H1 (cell line): Measurements from ENCODE around the gene ALDH1A3. TPM values are rescaled to one million over a fixed set of nuclear protein-coding genes. Genes with fewer than 3 reads are reported as not detected.
"Not testable (repeated sequence)": the region's sequence is repeated elsewhere in the genome, so short reads cannot be mapped to it uniquely, and the experiment has no call there.

Experiments used
- CTCF ChIA-PET: fragments of 300-600 bp; sonication (Branson Sonifier 250); formaldehyde crosslinking; loops from one replicate; lab custom pipeline; 2021; ENCODE audit not compliant: partially characterized antibody; lab: Charles Lee
- POLR2A ChIA-PET: fragments of 300-600 bp; sonication (Branson Sonifier 250); formaldehyde crosslinking; loops from one replicate; lab custom pipeline; 2021; ENCODE audit warnings: inconsistent platforms; ENCODE audit not compliant: partially characterized antibody; lab: Charles Lee
- DNase-seq, 2 experiments: peaks; one replicate each; pipeline versions ENCODE4 v3.0.0 to v3.0.0-alpha.2; 2010 to 2022; ENCODE audit warnings: low spot score in 2 of 2, low read depth in 1 of 2, mixed read lengths in 1 of 2
- FAIRE-seq: peaks from 2 replicates; lab custom pipeline; 2011; peaks lifted over from hg19 to GRCh38; lab: Jason Lieb, UNC
- H2AFZ ChIP-seq: 2 replicates; pipeline ENCODE4 v1.8.1; 2012; ENCODE audit warnings: low read length, inconsistent platforms
- H2AK5ac ChIP-seq: 2 replicates; pipeline ENCODE4 v1.6.1; 2013; ENCODE audit warnings: low read depth, low read length
- H2BK120ac ChIP-seq: replicated peaks from 2 replicates; pipeline ENCODE3; 2013; ENCODE audit warnings: low read depth, low read length, inconsistent platforms
- H2BK12ac ChIP-seq: 2 replicates; pipeline ENCODE4 v1.6.1; 2013; ENCODE audit warnings: low read depth, low read length
- H2BK15ac ChIP-seq: 2 replicates; pipeline ENCODE4 v1.6.1; 2013; ENCODE audit warnings: low read length
- H2BK20ac ChIP-seq: 2 replicates; pipeline ENCODE4 v1.6.1; 2013; ENCODE audit warnings: low read length
- H2BK5ac ChIP-seq: 2 replicates; pipeline ENCODE4 v1.6.1; 2013; ENCODE audit warnings: low read depth, low read length
- H3K14ac ChIP-seq: 2 replicates; pipeline ENCODE4 v1.6.1; 2013; ENCODE audit warnings: inconsistent platforms; ENCODE audit not compliant: insufficient read length
- H3K18ac ChIP-seq: 2 replicates; pipeline ENCODE4 v1.6.1; 2013; ENCODE audit warnings: low read length; ENCODE audit errors: extremely low read depth
- H3K23ac ChIP-seq: 2 replicates; pipeline ENCODE4 v1.6.1; 2013; ENCODE audit warnings: inconsistent platforms; ENCODE audit not compliant: insufficient read length
- H3K23me2 ChIP-seq: 2 replicates; pipeline ENCODE4 v1.6.1; 2013; ENCODE audit warnings: low read depth, low read length
- H3K27ac ChIP-seq: 2 replicates; pipeline ENCODE4 v1.6.1; 2011; ENCODE audit warnings: low read depth, low read length, inconsistent platforms
- H3K27me3 ChIP-seq, 4 experiments: replicated peaks in 1 of 4; 1 replicate in 1 of 4; 2 replicates in 3 of 4; pipeline versions ENCODE4 v1.6.1 to v1.8.1; 2011 to 2013; ENCODE audit warnings: low read length in 3 of 4, mild to moderate bottlenecking in 3 of 4, inconsistent platforms in 2 of 4, mixed read lengths in 2 of 4, moderate library complexity in 1 of 4; ENCODE audit not compliant: control insufficient read depth in 3 of 4, insufficient read depth in 3 of 4; ENCODE audit errors: extremely low read depth in 1 of 4
- H3K36me3 ChIP-seq, 4 experiments: 2 replicates each; pipeline versions ENCODE4 v1.6.1 to v1.8.1; 2011 to 2013; ENCODE audit warnings: mild to moderate bottlenecking in 4 of 4, low read length in 3 of 4, moderate library complexity in 2 of 4, control low read depth in 1 of 4, inconsistent platforms in 1 of 4; ENCODE audit not compliant: insufficient read depth in 4 of 4, control insufficient read depth in 2 of 4
- H3K4ac ChIP-seq: replicated peaks from 2 replicates; pipeline ENCODE3; 2013; ENCODE audit warnings: low read length, low read depth, mixed read lengths, inconsistent platforms; ENCODE audit not compliant: insufficient read length
- H3K4me1 ChIP-seq, 4 experiments: replicated peaks in 1 of 4; 1 replicate in 1 of 4; 2 replicates in 3 of 4; pipeline versions ENCODE4 v1.6.1 to v1.8.1; 2011 to 2013; ENCODE audit warnings: low read length in 3 of 4, inconsistent platforms in 2 of 4, mixed read lengths in 1 of 4; ENCODE audit not compliant: insufficient read depth in 4 of 4, control insufficient read depth in 3 of 4
- H3K4me2 ChIP-seq, 2 experiments: 2 replicates each; pipeline versions ENCODE4 v1.6.1 to v1.8.1; 2011 to 2013; ENCODE audit warnings: low read depth in 2 of 2, low read length in 2 of 2, control low read depth in 1 of 2, inconsistent platforms in 1 of 2, mild to moderate bottlenecking in 1 of 2; ENCODE audit not compliant: insufficient read depth in 1 of 2
- H3K4me3 ChIP-seq, 4 experiments: fragments of 200-600, 300-600 bp in 1 of 4; sonication (generic), shearing (Covaris generic), sonication (Bioruptor Twin) in 1 of 4; 2 replicates each; pipeline versions ENCODE4 v1.5.1 to v1.8.1; 2011 to 2016; ENCODE audit warnings: low read length in 4 of 4, low read depth in 3 of 4, control low read depth in 2 of 4, inconsistent platforms in 2 of 4, mild to moderate bottlenecking in 2 of 4, mixed read lengths in 1 of 4, moderate library complexity in 1 of 4; ENCODE audit not compliant: insufficient read depth in 2 of 4; ENCODE audit errors: extremely low read depth in 1 of 4
- H3K56ac ChIP-seq: replicated peaks from 2 replicates; pipeline ENCODE3; 2013; ENCODE audit warnings: low read depth, mild to moderate bottlenecking, mixed read lengths, low read length, inconsistent platforms; ENCODE audit not compliant: insufficient read length
- H3K79me1 ChIP-seq: 2 replicates; pipeline ENCODE4 v1.6.1; 2013; ENCODE audit warnings: low read depth, low read length, control low read depth
- H3K79me2 ChIP-seq, 2 experiments: 2 replicates each; pipeline versions ENCODE4 v1.6.1 to v1.8.1; 2012 to 2013; ENCODE audit warnings: low read length in 2 of 2, mild to moderate bottlenecking in 2 of 2, inconsistent platforms in 1 of 2; ENCODE audit not compliant: insufficient read depth in 2 of 2, control insufficient read depth in 1 of 2
- H3K9ac ChIP-seq, 4 experiments: replicated peaks in 1 of 4; 1 replicate in 1 of 4; 2 replicates in 3 of 4; pipeline versions ENCODE4 v1.6.1 to v1.8.1; 2011 to 2013; ENCODE audit warnings: low read depth in 3 of 4, low read length in 3 of 4, control low read depth in 2 of 4, mild to moderate bottlenecking in 2 of 4, moderate library complexity in 2 of 4, inconsistent platforms in 1 of 4; ENCODE audit errors: extremely low read depth in 1 of 4
- H3K9me3 ChIP-seq, 2 experiments: 2 replicates each; pipeline versions ENCODE4 v1.6.1 to v1.8.1; 2012 to 2013; ENCODE audit warnings: mild to moderate bottlenecking in 2 of 2, moderate library complexity in 2 of 2, control low read depth in 1 of 2, inconsistent platforms in 1 of 2, low read depth in 1 of 2, low read length in 1 of 2, mixed read lengths in 1 of 2; ENCODE audit not compliant: insufficient read depth in 2 of 2
- H4K20me1 ChIP-seq, 2 experiments: replicated peaks in 1 of 2; 2 replicates each; pipeline versions ENCODE3 to v1.8.1; 2011 to 2013; ENCODE audit warnings: inconsistent platforms in 2 of 2, low read length in 2 of 2, mild to moderate bottlenecking in 1 of 2; ENCODE audit not compliant: insufficient read depth in 2 of 2, control insufficient read depth in 1 of 2
- H4K5ac ChIP-seq: 2 replicates; pipeline ENCODE4 v1.6.1; 2013; ENCODE audit warnings: low read length, low read depth, mixed read lengths, inconsistent platforms; ENCODE audit not compliant: insufficient read length
- H4K8ac ChIP-seq: 2 replicates; pipeline ENCODE4 v1.8.0; 2013; ENCODE audit warnings: mild to moderate bottlenecking, moderate library complexity, low read length, inconsistent platforms; ENCODE audit not compliant: insufficient read depth; ENCODE audit errors: extremely low read depth
- H4K91ac ChIP-seq: replicated peaks from 2 replicates; pipeline ENCODE3; 2013; ENCODE audit warnings: low read length, mixed read lengths, inconsistent platforms; ENCODE audit not compliant: insufficient read length
- WGBS, 2 experiments: shearing (Covaris generic) in 1 of 2; methylation state at CpG; one replicate each; pipeline versions ENCODE4 v1.1.6 to v1.1.7; 2013 to 2015; ENCODE audit warnings: low lambda C conversion rate in 2 of 2, mixed read lengths in 2 of 2, inconsistent platforms in 1 of 2, low coverage in 1 of 2, missing lambda C conversion rate in 1 of 2; ENCODE audit not compliant: insufficient replicate concordance in 2 of 2, insufficient coverage in 1 of 2, insufficient read length in 1 of 2; ENCODE audit errors: extremely low coverage in 1 of 2, missing lambda C conversion rate in 1 of 2; 5-methylcytosine and 5-hydroxymethylcytosine counted together
- polyA plus RNA-seq, 7 experiments: library from polyadenylated mRNA; depleted of rRNA in 3 of 7; stranded (reverse) in 5 of 7; unstranded in 2 of 7; fragments of >200 nt in 5 of 7; fragments of 200-250 nt in 2 of 7; gene quantifications; 1 replicate in 5 of 7; 2 replicates in 1 of 7; 4 replicates in 1 of 7; pipeline versions ENCODE4 v1.2.1 to v1.2.3, GENCODE V29; 2011 to 2013; ENCODE audit warnings: missing spikeins in 2 of 7, mixed read lengths in 2 of 7
- total RNA-seq: library from RNA; stranded (reverse); fragmentation: NEBNext Ultra II Directional; extraction: Animal tissue kit (Norgen Biotek cat#: 25700); gene quantifications from 2 replicates; pipeline ENCODE4 v1.2.1, GENCODE V29; 2021

ALDH1A3 gene
- total and polyA plus RNA-seq, 2 of the 8 experiments (the other 6 are each of a cell fraction or from before 2014, with no cell fraction given): 2.2 to 5.5 TPM

DNA sequence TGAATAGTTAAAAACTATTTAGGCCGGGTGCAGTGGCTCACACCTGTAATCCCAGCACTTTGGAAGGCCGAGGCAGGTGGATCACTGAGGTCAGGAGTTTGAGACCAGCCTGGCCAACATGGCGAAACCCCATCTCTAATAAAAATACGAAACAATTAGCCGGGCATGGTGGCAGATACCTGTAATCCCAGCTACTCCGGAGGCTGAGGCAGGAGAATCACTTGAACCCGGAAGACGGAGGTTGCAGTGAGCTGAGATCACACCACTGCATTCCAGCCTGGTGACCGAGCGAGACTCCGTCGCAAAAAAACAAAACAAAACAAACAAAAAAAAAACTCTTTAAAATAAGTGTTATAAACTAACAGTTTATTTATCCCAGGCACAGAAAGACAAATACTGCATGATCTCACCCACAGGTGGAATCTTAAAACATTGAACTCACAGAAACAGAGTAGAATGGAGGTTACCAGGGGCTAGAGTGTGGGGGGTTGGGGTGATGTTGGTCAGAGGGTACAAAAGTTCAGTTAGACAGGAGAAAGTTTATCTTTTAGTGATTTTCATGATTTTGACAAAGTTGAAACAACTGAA, 28.1 kb upstream of the ALDH1A3 start:
- H3K79me2 ChIP-seq, H4K20me1 ChIP-seq, H3K4me2 ChIP-seq, H3K18ac ChIP-seq, H3K79me1 ChIP-seq, H3K27me3 ChIP-seq, H2BK20ac ChIP-seq, H2BK120ac ChIP-seq, POLR2A ChIA-PET, H3K9ac ChIP-seq, H4K5ac ChIP-seq, H2BK15ac ChIP-seq, H3K23ac ChIP-seq, H4K91ac ChIP-seq, H3K27ac ChIP-seq, H2AFZ ChIP-seq, H3K36me3 ChIP-seq, H3K23me2 ChIP-seq, FAIRE-seq, H4K8ac ChIP-seq, H2BK12ac ChIP-seq, H2AK5ac ChIP-seq, H3K4ac ChIP-seq, H3K4me1 ChIP-seq, H3K9me3 ChIP-seq, H2BK5ac ChIP-seq, H3K4me3 ChIP-seq, H3K14ac ChIP-seq: not testable (repeated sequence)
- peak overlapping the region; percentile 46 for H3K56ac ChIP-seq
- CTCF ChIA-PET: interaction anchor here (0.8 to 1.5 kb wide), 3 partner anchors 15 to 66 kb away, joined by 3 read pairs; no protein-coding TSS in a partner anchor
- DNase-seq: peak in 1 of 2 experiments; percentile 11
- WGBS, 2 experiments: 89% methylated on average over 12 of the region's 12 CpGs; no CpG with 5 or more reads in 1 of the 2 experiments
